ENCODE measurements around the gene FSIP2.

The FSIP2 gene

GRCh38 chr2:185738679-185739472 is at the start of gene FSIP2:
Gene FSIP2, plus strand, starts transcription at chr2:185738804. Its CDS starts 91 bp downstream, at chr2:185738895.
- DNase-seq = no peak

GRCh38 chr2:185689906-185690539 is 48.6 kb upstream of the FSIP2 start:
- no peak for DNase-seq

- DNase-seq = no peak
Measured at GRCh38 chr2:185695711-185696235, 42.8 kb upstream of the FSIP2 start.

- peak; percentile 2 for DNase-seq
Measured at GRCh38 chr2:185700883-185701282, 37.7 kb upstream of the FSIP2 start.

- no peak for DNase-seq
Measured at GRCh38 chr2:185734658-185735057, 3.9 kb upstream of the FSIP2 start.

GRCh38 chr2:185736210-185736609 is 2.4 kb upstream of the FSIP2 start:
- DNase-seq = no peak

GRCh38 chr2:185745864-185746859 is 7.6 kb downstream of the FSIP2 start:
- no peak for DNase-seq

- no peak for DNase-seq
Measured at GRCh38 chr2:185757356-185757755, 18.8 kb downstream of the FSIP2 start.

- DNase-seq = no peak
Measured at GRCh38 chr2:185771396-185771795, 32.8 kb downstream of the FSIP2 start.

- DNase-seq = no peak
Measured at GRCh38 chr2:185780890-185781289, 42.3 kb downstream of the FSIP2 start.

GRCh38 chr2:185782223-185782769 is 43.7 kb downstream of the FSIP2 start:
- DNase-seq = no peak

- no peak for DNase-seq
Measured at GRCh38 chr2:185785156-185785555, 46.6 kb downstream of the FSIP2 start.

GRCh38 chr2:185785851-185786473 is 47.4 kb downstream of the FSIP2 start:
- no peak for DNase-seq

- no peak for DNase-seq
Measured at GRCh38 chr2:185787227-185788145, 48.9 kb downstream of the FSIP2 start.

GRCh38 chr2:185790361-185790760 is 51.8 kb downstream of the FSIP2 start:
- DNase-seq = no peak

GRCh38 chr2:185793532-185794345 is 55.1 kb downstream of the FSIP2 start:
- DNase-seq = no peak

- no peak for DNase-seq
Measured at GRCh38 chr2:185796758-185797157, 58.2 kb downstream of the FSIP2 start.

GRCh38 chr2:185802926-185803325 is 64.3 kb downstream of the FSIP2 start:
- DNase-seq = no peak

GRCh38 chr2:185806783-185807182 is 68.2 kb downstream of the FSIP2 start:
- no peak for DNase-seq

- DNase-seq = no peak
Measured at GRCh38 chr2:185807351-185807750, 68.7 kb downstream of the FSIP2 start.
